SJCRH30 (cell line): ENCODE measurements around the gene MYCBPAP. TPM values are rescaled to one million over a fixed set of nuclear protein-coding genes. Genes with fewer than 3 reads are reported as not detected.
A peak's percentile ranks its signal among the peaks of the same experiment; 100 is the strongest.

Source experiments
- DNase-seq, 2 experiments: peaks; one replicate each; pipeline ENCODE4 v3.0.0-alpha.2; 2015 to 2020
- H3K27ac ChIP-seq: fragments of 250-450 bp; sonication (Bioruptor Pico); 2 replicates; pipeline ENCODE4 v1.5.1; 2020; ENCODE audit warnings: mild to moderate bottlenecking, moderate library complexity
- H3K27me3 ChIP-seq: fragments of 250-450 bp; sonication (Bioruptor Pico); 2 replicates; pipeline ENCODE4 v1.5.1; 2020; ENCODE audit warnings: mild to moderate bottlenecking, moderate library complexity
- H3K36me3 ChIP-seq: fragments of 250-450 bp; sonication (Bioruptor Pico); 2 replicates; pipeline ENCODE4 v1.5.1; 2020; ENCODE audit warnings: mild to moderate bottlenecking, moderate library complexity
- H3K4me1 ChIP-seq: fragments of 250-450 bp; sonication (Bioruptor Pico); 2 replicates; pipeline ENCODE4 v1.5.1; 2020; ENCODE audit warnings: mild to moderate bottlenecking, moderate library complexity
- H3K4me3 ChIP-seq: fragments of 250-450 bp; sonication (Bioruptor Pico); 2 replicates; pipeline ENCODE4 v1.5.1; 2020; ENCODE audit warnings: mild to moderate bottlenecking, moderate library complexity
- H3K9me3 ChIP-seq: fragments of 250-450 bp; sonication (Bioruptor Pico); replicated peaks from 2 replicates; pipeline ENCODE4 v1.5.1; 2020; ENCODE audit warnings: mild to moderate bottlenecking, moderate library complexity
- total RNA-seq: library from RNA; depleted of rRNA; stranded (reverse); fragments of >200 nt; shearing (Covaris generic); gene quantifications from 2 replicates; pipeline ENCODE4 v1.2.3, GENCODE V29; 2014

The MYCBPAP gene
- total RNA-seq, 1 experiment from 2014 or later = not detected

DNA sequence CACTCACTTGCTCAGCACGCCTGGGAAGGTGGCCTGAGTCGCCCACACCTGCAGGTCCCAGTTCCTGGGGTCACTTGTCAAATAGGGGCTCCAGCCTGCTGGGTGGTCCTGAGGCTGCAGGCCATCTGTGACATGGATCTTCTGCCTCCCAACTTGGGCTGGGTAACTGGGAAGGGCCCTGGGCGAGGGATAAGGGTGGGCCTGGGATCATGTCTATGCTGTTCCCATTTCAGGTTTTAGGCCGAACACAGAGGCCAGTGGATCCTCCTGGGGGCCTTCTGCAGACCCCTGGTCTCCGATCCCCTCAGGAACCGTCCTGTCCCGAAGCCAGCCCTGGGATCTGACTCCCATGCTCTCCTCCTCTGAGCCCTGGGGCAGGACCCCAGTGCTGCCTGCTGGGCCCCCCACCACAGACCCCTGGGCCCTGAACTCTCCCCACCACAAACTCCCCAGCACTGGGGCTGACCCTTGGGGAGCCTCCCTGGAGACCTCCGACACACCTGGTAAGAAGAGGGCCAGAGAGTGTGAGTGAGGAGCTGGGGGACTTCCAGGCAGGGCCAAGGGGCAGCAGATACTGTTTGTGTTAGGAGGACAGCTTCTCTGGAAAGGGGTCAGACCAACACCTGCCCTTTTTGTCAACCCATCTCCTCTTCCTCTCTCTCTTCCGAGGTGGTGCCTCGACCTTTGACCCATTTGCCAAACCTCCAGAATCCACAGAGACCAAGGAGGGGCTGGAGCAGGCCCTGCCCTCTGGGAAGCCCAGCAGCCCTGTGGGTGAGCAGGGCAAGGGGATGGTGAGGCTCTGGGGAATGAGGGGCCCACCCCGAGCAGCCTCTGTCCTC is 32.5 kb downstream of the MYCBPAP start:
- H3K4me1 ChIP-seq = peaks cover 6% of the 10 kb centered on the region; the same call in 1 of the 2 replicates
- H3K9me3 ChIP-seq = no peaks in the 10 kb centered on the region
- no peaks in the 10 kb centered on the region for H3K36me3 ChIP-seq
- no peak for DNase-seq
- no peaks in the 10 kb centered on the region; the same call in 1 of the 2 replicates for H3K27me3 ChIP-seq
- no peak overlapping the region for H3K27ac ChIP-seq
- H3K4me3 ChIP-seq = no peak overlapping the region

DNA sequence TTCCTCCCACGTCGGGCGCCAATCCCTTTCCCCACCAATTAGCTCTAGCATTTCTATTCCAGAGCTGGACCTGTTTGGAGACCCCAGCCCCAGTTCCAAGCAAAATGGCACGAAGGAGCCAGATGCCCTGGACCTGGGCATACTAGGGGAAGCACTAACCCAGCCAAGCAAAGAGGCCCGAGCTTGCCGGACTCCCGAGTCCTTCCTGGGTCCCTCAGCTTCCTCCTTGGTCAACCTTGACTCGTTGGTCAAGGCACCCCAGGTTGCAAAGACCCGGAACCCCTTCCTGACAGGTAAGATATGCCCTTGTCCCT is 33.1 kb downstream of the MYCBPAP start:
- H3K36me3 ChIP-seq = no peaks in the 10 kb centered on the region
- no peaks in the 10 kb centered on the region; the same call in 1 of the 2 replicates for H3K27me3 ChIP-seq
- no peak for DNase-seq
- no peak overlapping the region for H3K27ac ChIP-seq
- H3K4me1 ChIP-seq = peaks cover 6% of the 10 kb centered on the region; the same call in 1 of the 2 replicates
- H3K9me3 ChIP-seq = no peaks in the 10 kb centered on the region
- peak overlapping the region; percentile 67 for H3K4me3 ChIP-seq

DNA sequence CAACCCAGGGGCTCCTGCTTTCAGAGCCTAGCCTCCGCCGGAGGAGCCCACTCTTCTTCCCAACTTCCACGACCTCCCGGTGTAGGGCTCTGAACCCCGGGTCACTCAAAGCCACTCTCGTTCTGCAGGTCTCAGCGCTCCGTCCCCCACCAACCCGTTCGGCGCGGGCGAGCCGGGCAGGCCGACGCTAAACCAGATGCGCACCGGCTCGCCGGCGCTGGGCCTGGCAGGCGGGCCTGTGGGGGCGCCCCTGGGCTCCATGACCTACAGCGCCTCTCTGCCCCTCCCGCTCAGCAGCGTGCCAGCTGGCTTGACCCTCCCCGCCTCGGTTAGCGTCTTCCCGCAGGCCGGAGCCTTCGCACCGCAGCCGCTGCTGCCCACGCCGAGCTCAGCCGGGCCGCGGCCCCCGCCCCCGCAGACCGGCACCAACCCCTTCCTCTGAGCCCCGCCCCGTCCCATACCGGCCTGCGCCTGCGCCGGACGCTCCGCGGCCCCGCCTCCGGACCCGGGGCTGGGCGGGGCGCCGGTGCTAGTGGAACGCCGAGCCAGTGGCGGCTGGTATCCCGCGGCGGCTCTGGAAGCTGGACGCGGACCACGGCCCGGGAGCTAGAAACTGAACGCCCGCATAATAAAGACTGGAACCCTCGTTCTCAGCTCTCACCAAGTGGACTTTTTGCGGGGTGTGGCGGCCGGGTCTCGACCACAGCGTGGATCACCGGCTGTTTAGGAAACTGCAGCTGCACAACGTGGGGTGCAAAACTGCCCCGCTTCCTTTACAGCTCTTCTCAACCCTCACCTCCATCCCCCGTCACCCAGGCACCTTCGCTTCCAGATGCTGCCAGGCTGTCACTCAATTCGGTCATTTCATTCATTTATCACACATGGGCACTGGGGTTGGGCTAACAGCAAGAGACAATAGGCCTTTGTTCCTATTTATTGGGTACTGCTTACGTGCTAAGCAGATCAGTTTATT is 33.8 kb downstream of the MYCBPAP start:
- Histone ChIP-seq H3K9me3 (no peaks in the 10 kb centered on the region), H3K27me3 (no peaks in the 10 kb centered on the region; the same call in 1 of the 2 replicates), H3K36me3 (no peaks in the 10 kb centered on the region), H3K4me1 (peaks cover 6% of the 10 kb centered on the region; the same call in 1 of the 2 replicates), H3K4me3 (peak overlapping the region; percentile 67), H3K27ac (no peak overlapping the region)
- peak; percentile 74 to 82 for DNase-seq

DNA sequence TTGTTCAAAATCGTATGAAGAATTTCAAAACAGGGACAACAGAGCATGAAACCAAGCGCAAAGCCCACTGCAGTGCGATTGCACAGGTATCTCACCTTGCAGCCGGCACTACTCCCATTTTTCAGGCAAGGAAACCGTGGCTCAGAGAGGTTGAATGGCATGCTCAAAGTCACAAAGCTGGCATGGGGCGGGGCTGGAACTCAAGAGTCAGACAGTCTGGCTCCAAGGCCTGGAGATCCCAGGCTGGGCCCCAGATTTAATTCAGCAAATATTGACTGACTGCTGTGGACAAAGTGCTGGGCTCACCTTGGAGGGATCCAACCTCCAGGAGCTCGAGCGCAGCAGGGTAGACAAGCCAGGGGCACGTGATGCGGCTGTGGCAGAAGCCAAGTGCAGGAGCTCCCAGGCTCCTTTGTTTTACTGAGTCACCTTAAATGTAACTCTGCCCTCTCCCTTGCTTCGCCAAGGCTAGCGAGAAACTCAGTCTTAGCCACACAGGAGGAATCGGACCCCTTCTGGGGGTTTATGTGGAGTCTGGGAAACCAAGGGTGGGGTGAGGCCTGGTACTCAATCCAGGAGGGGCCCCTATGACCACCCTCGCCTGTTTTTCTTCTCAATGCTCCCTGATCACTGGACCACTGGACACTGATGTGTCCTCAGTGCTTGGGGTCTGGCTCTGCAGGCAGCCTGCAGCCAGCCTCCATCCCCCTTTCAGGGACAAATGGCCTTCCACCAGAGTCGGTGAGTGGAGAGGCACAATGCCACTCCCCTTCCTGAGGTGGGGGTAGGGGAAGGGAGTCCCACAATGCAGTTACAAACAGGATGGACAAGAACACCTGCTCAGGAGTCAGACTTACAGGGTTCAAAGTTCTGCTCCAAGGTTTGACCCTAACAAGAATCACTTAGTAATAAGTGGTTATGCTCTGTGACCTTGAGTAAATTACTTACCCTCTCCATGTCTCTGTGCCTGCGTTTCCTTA is 34.8 kb downstream of the MYCBPAP start:
- no peaks in the 10 kb centered on the region for H3K36me3 ChIP-seq
- no peak for DNase-seq
- H3K4me1 ChIP-seq = peaks cover 13% of the 10 kb centered on the region
- H3K9me3 ChIP-seq = no peaks in the 10 kb centered on the region
- peak overlapping the region; percentile 67; the same call in 1 of the 2 replicates for H3K4me3 ChIP-seq
- no peaks in the 10 kb centered on the region; the same call in 1 of the 2 replicates for H3K27me3 ChIP-seq
- no peak overlapping the region for H3K27ac ChIP-seq

DNA sequence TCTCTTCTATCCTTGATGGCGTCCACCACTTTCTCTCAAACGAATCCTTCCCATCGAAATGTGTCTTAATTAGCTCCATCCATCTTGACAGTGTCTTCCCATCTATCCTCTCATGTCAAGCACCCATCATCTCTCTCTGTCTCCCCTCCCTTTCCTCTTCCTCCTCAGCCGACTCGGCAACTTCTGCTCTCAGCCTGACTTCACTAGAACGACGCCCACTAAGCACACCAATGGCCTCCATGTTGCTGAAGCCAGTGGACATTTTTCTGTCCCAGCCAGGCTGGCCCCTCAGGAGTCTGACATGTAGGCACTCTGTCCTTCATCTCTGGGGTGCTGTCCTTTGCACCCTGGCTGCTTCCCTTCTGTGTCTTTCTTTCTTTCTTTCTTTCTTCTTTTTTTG is 36.3 kb downstream of the MYCBPAP start:
- Histone ChIP-seq H3K9me3 (no peaks in the 10 kb centered on the region), H3K4me3 (no peak overlapping the region), H3K27me3 (no peaks in the 10 kb centered on the region; the same call in 1 of the 2 replicates), H3K4me1 (peaks cover 14% of the 10 kb centered on the region), H3K36me3 (no peaks in the 10 kb centered on the region), H3K27ac (no peak overlapping the region)
- DNase-seq = no peak

DNA sequence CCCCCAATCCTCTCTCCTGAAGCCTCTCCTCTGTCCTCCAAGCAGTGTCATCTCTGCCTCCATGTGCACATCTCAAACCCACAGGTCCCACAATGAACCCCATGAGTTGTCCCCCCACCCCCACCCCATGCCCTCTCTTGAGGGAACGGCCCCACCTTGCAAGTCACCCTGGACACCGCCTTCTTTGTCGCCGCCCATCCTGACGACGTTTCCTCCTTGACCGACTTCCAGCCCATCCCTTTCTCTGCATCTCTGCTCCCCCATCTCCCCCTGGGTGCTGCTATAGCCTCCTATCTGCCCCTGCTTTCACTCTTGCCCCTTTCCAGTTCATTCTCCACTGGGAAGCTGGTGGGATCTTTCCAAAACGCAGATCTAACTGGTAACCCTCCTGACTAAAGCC is 37.1 kb downstream of the MYCBPAP start:
- Histone ChIP-seq H3K27me3 (no peaks in the 10 kb centered on the region; the same call in 1 of the 2 replicates), H3K4me1 (peaks cover 14% of the 10 kb centered on the region), H3K27ac (no peak overlapping the region), H3K4me3 (no peak overlapping the region), H3K36me3 (no peaks in the 10 kb centered on the region), H3K9me3 (no peaks in the 10 kb centered on the region)
- DNase-seq = no peak

DNA sequence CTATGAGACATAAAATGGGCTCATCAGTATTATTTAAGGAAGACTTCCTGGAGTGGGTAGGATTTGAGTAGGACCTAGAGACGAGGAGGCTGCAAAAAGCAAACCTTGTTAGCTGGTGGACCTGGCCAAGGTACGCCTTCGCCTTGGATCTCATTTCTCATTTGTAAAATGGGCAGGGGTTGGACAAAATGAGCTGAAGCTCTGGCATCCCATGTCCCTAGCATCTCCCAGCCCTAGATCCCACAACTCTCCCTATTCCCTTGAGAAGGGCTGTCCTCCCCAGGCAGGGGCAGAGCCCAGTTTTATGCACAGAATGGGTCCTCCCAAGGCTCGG is 38.4 kb downstream of the MYCBPAP start:
- Histone ChIP-seq H3K4me1 (peaks cover 14% of the 10 kb centered on the region), H3K9me3 (no peaks in the 10 kb centered on the region), H3K36me3 (no peaks in the 10 kb centered on the region), H3K27me3 (no peaks in the 10 kb centered on the region), H3K27ac (no peak overlapping the region), H3K4me3 (peak overlapping the region; percentile 64)
- no peak for DNase-seq

DNA sequence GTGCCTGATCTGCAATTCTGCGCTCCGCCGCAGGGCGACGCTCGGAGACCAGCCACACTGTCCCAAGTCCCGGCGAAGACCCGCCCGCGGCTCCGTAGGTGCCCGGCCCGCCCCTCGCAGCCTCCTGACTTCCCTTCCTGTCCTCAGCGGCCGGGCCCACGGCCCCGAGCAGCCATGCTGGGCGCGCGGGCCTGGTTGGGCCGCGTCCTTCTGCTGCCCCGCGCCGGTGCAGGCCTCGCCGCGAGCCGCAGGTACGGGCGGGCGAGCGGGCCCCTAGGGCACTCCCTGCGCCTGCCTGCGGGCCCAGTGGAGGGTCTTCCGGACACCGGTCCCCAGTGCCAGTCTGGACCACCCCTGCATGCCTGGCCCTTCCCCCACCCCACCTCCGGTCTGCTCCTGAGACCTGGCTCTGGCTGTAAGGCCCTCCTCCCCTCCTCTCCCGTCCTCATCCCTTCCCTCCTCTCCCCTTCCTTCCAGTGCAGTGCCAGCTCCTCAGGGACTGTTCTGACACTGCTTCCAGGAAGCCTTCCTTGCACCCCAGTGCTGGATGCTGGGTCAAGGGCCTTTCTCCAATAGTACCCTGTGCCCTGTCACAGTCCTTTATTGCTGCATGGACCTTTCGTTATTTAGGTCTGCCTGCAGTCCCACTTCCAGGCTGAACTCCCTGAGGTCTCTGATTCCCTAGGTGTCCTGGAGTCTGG is 38.9 kb downstream of the MYCBPAP start, which contains the start of gene SPATA20:
SPATA20 (plus strand) TSS at position 140 of the 701 bp plus-strand sequence; CDS start at position 175, 35 bp downstream.
- Histone ChIP-seq H3K9me3 (no peaks in the 10 kb centered on the region), H3K27me3 (no peaks in the 10 kb centered on the region), H3K36me3 (no peaks in the 10 kb centered on the region), H3K4me1 (peaks cover 14% of the 10 kb centered on the region), H3K4me3 (peak within 1 kb of the TSS; percentile 64), H3K27ac (peak within 1 kb of the TSS; percentile 34)
- peak; percentile 90 to 92 for DNase-seq

DNA sequence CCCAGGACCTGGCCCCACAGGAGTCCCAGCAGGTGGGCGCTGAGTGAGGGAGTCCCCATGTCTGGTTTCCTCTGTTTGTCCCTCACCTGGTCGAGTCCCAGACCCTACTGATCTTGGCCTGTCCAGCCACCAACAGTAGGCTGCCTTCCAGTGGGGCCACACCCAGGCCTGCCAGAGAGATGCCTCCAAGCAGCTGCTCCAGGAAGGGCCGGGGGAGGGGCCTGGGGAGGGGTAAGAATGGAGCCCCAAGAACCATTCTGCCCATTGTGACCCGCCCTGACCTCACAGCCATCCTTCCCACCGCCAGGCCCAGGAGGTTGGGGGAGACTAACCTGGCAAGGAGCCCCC is 39.5 kb downstream of the MYCBPAP start:
- Histone ChIP-seq H3K4me3 (peak overlapping the region; percentile 64), H3K9me3 (no peaks in the 10 kb centered on the region), H3K36me3 (no peaks in the 10 kb centered on the region), H3K27me3 (no peaks in the 10 kb centered on the region), H3K4me1 (peaks cover 11% of the 10 kb centered on the region), H3K27ac (peak overlapping the region; percentile 34)
- DNase-seq = peak; percentile 64 to 68

DNA sequence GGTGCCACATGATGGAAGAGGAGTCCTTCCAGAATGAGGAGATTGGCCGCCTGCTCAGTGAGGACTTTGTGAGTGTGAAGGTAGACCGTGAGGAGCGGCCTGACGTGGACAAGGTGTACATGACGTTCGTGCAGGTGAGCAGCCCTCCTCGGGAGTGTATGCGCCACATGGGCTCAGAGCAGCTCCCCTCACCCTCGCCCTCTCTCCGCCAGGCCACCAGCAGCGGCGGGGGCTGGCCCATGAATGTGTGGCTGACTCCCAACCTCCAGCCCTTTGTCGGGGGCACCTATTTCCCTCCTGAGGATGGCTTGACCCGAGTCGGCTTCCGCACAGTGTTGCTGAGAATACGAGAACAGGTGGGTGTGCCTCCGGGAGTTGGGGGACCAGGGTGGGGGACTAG is 40.6 kb downstream of the MYCBPAP start:
- DNase-seq = no peak
- Histone ChIP-seq H3K4me3 (no peak overlapping the region), H3K27me3 (no peaks in the 10 kb centered on the region), H3K9me3 (no peaks in the 10 kb centered on the region), H3K27ac (peak overlapping the region; percentile 37; the same call in 1 of the 2 replicates), H3K36me3 (no peaks in the 10 kb centered on the region), H3K4me1 (peaks cover 8% of the 10 kb centered on the region)

DNA sequence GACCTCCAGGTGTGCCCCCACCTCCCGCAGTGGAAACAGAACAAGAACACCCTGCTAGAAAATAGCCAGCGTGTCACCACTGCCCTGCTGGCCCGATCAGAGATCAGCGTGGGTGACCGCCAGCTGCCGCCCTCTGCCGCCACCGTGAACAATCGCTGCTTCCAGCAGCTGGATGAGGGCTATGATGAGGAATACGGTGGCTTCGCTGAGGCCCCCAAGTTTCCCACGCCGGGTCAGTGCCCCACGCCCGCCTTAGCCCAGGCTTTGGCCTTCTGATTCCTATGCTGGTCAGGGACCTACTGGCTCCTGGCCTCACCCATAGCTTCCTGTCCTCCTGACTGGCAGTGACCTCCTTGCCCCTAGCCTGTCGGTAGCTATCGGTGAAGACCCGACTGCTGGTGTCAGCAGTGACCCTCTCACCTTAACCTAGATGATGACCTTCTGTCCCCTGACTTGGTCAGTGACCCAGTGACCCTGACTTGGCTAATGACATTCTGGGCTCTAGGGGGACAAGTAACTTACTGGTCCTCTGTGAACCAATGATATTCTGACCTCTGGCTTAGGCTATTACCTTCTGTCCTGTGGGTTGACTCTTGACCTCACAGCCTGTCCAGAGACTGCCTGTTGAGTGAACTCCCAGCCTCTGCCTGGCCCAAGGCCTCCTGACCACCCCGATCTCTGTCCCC is 41.2 kb downstream of the MYCBPAP start:
- Histone ChIP-seq H3K4me1 (peaks cover 8% of the 10 kb centered on the region), H3K27ac (peak overlapping the region; percentile 37), H3K4me3 (no peak overlapping the region), H3K9me3 (no peaks in the 10 kb centered on the region), H3K36me3 (no peaks in the 10 kb centered on the region), H3K27me3 (no peaks in the 10 kb centered on the region)
- DNase-seq = no peak

DNA sequence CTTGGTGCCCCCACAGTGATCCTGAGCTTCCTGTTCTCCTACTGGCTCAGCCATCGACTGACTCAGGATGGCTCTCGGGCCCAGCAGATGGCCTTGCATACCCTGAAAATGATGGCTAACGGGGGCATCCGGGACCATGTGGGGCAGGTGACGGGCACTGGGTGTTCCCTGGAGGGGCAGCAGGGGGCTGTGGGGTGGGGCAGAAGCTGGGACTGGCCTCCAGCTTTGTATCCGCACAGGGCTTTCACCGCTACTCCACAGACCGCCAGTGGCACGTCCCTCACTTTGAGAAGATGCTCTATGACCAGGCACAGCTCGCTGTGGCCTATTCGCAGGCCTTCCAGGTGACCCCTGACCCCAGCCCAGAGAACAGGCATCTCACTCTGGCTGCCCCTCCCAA is 41.7 kb downstream of the MYCBPAP start:
- Histone ChIP-seq H3K4me1 (peaks cover 8% of the 10 kb centered on the region), H3K4me3 (no peak overlapping the region), H3K9me3 (no peaks in the 10 kb centered on the region), H3K36me3 (no peaks in the 10 kb centered on the region), H3K27ac (no peak overlapping the region), H3K27me3 (no peaks in the 10 kb centered on the region)
- no peak for DNase-seq
